SK-N-SH treated with all-trans-retinoic acid at 6 μM for 48 hours (cell line): ENCODE measurements around the gene SLC38A4.

Experiments used
- ATAC-seq: fragments of 200-7000 bp; cut with Tn5 transposase; 3 replicates; pipeline ENCODE4 v1.9.1; 2020; ENCODE audit warnings: mild to moderate bottlenecking, moderate library complexity
- ARNTL ChIP-seq: fragments of 450-650 bp; formaldehyde crosslinking; IDR thresholded peaks from 2 replicates; pipeline ENCODE4 v1.5.0; 2020; ENCODE audit warnings: low read depth, mild to moderate bottlenecking, moderate library complexity, borderline replicate concordance
- BACH2 ChIP-seq: fragments of 250-450 bp; sonication (Bioruptor Pico); IDR thresholded peaks from 2 replicates; pipeline ENCODE4 v1.9.0; 2021; ENCODE audit warnings: mild to moderate bottlenecking, borderline replicate concordance
- CSDC2 ChIP-seq: fragments of 250-450 bp; sonication (Bioruptor Pico); IDR thresholded peaks from 2 replicates; pipeline ENCODE4 v1.5.0; 2020; ENCODE audit warnings: mild to moderate bottlenecking, moderate library complexity
- CSRNP3 ChIP-seq: fragments of 250-450 bp; sonication (Bioruptor Pico); IDR thresholded peaks from 2 replicates; pipeline ENCODE4 v1.5.1; 2021; ENCODE audit warnings: mild to moderate bottlenecking, moderate library complexity
- ESRRG ChIP-seq: fragments of 250-450 bp; sonication (Bioruptor Pico); IDR thresholded peaks from 2 replicates; pipeline ENCODE4 v1.6.1; 2021; ENCODE audit warnings: mild to moderate bottlenecking
- GLIS3 ChIP-seq: fragments of 250-450 bp; sonication (Bioruptor Pico); IDR thresholded peaks from 2 replicates; pipeline ENCODE4 v1.5.0; 2020; ENCODE audit warnings: mild to moderate bottlenecking, moderate library complexity
- OSR1 ChIP-seq: fragments of 250-450 bp; sonication (Bioruptor Pico); IDR thresholded peaks from 2 replicates; pipeline ENCODE4 v1.8.0; 2022; ENCODE audit warnings: moderate library complexity, mild to moderate bottlenecking, inconsistent platforms
- RARB ChIP-seq: fragments of 250-450 bp; sonication (Bioruptor Pico); IDR thresholded peaks from 2 replicates; pipeline ENCODE4 v1.8.0; 2021; ENCODE audit warnings: mild to moderate bottlenecking, moderate library complexity
- SNAI2 ChIP-seq: fragments of 250-450 bp; sonication (Bioruptor Pico); IDR thresholded peaks from 2 replicates; pipeline ENCODE4 v1.5.0; 2020; ENCODE audit warnings: mild to moderate bottlenecking, moderate library complexity
- TCF4 ChIP-seq: fragments of 250-450 bp; sonication (Bioruptor Pico); IDR thresholded peaks from 2 replicates; pipeline ENCODE4 v1.8.0; 2021; ENCODE audit warnings: mild to moderate bottlenecking, moderate library complexity, borderline replicate concordance
- TSHZ2 ChIP-seq: fragments of 250-450 bp; sonication (Bioruptor Pico); IDR thresholded peaks from 2 replicates; pipeline ENCODE4 v1.5.0; 2020; ENCODE audit warnings: mild to moderate bottlenecking, moderate library complexity
- ZC3H10 ChIP-seq: fragments of 250-450 bp; sonication (Bioruptor Pico); IDR thresholded peaks from 2 replicates; pipeline ENCODE4 v1.5.1; 2021; ENCODE audit warnings: mild to moderate bottlenecking, moderate library complexity
- ZFP30 ChIP-seq: fragments of 450-650 bp; formaldehyde crosslinking; IDR thresholded peaks from 2 replicates; pipeline ENCODE4 v1.5.0; 2022; ENCODE audit warnings: mild to moderate bottlenecking, moderate library complexity
- ZNF565 ChIP-seq: fragments of 450-650 bp; formaldehyde crosslinking; conservative IDR thresholded peaks from 2 replicates; pipeline ENCODE4 v1.5.0; 2020; ENCODE audit warnings: low read depth, mild to moderate bottlenecking, moderate library complexity
- ZNF70 ChIP-seq: fragments of 450-650 bp; formaldehyde crosslinking; IDR thresholded peaks from 2 replicates; pipeline ENCODE4 v1.5.0; 2020; ENCODE audit warnings: mild to moderate bottlenecking, moderate library complexity
- ZNF8 ChIP-seq: fragments of 450-650 bp; formaldehyde crosslinking; IDR thresholded peaks from 2 replicates; pipeline ENCODE4 v1.5.0; 2020; ENCODE audit warnings: mild to moderate bottlenecking, moderate library complexity
- TF ChIP-seq, protein P1 (sequence below): fragments of 250-450 bp; sonication (Bioruptor Pico); IDR thresholded peaks from 2 replicates; pipeline ENCODE4 v1.5.1; 2020; ENCODE audit warnings: low read depth, mild to moderate bottlenecking, moderate library complexity
- TF ChIP-seq, protein P2 (sequence below): fragments of 250-450 bp; sonication (Bioruptor Pico); IDR thresholded peaks from 2 replicates; pipeline ENCODE4 v1.8.0; 2020; ENCODE audit warnings: mild to moderate bottlenecking, moderate library complexity, borderline replicate concordance

SLC38A4 gene

GRCh38 chr12:46865311-46865710 lies 39.5 kb upstream of the SLC38A4 start:
- TF ChIP-seq ZNF8 (CRISPR knock-in tag): no peak
- no peak for TF ChIP-seq CSDC2 (CRISPR knock-in tag)
- TF ChIP-seq RARB (CRISPR knock-in tag): no peak
- TF ChIP-seq TCF4 (CRISPR knock-in tag): no peak
- TF ChIP-seq ARNTL: no peak
- TF ChIP-seq, protein P1, sequence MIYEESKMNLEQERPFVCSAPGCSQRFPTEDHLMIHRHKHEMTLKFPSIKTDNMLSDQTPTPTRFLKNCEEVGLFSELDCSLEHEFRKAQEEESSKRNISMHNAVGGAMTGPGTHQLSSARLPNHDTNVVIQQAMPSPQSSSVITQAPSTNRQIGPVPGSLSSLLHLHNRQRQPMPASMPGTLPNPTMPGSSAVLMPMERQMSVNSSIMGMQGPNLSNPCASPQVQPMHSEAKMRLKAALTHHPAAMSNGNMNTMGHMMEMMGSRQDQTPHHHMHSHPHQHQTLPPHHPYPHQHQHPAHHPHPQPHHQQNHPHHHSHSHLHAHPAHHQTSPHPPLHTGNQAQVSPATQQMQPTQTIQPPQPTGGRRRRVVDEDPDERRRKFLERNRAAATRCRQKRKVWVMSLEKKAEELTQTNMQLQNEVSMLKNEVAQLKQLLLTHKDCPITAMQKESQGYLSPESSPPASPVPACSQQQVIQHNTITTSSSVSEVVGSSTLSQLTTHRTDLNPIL (CRISPR knock-in tag): no peak
- TF ChIP-seq ZC3H10 (CRISPR knock-in tag): no peak
- TF ChIP-seq TSHZ2 (CRISPR knock-in tag): no peak
- TF ChIP-seq GLIS3: no peak
- no peak for TF ChIP-seq ZNF565
- TF ChIP-seq BACH2 (CRISPR knock-in tag): no peak
- TF ChIP-seq ESRRG (CRISPR knock-in tag): no peak
- no peak for TF ChIP-seq SNAI2
- no peak for TF ChIP-seq CSRNP3 (CRISPR knock-in tag)
- TF ChIP-seq, all 23 proteins: peak for 0
- ATAC-seq: no peak

DNA sequence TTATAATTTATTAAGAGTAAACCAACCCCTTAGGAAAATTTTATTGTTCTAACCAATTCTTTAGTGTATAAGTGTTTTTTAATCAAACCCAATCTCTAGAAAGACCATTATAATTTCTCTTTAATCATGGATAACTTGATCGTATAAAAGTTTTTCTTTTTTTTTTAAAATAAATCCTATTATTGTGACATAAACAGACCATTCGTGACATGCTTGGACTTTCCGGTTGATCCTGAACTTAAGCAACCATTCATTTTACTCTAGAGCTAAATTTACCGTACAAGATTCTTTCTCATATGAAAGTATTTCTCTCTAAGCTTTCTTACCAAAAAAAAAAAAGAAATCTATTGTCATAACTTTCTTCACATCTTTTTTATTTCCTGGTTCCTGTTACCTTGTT lies 32.6 kb upstream of the SLC38A4 start:
- no peak for ATAC-seq
- TF ChIP-seq ZNF565: no peak
- TF ChIP-seq ZNF8 (CRISPR knock-in tag): no peak
- no peak for TF ChIP-seq RARB (CRISPR knock-in tag)
- no peak for TF ChIP-seq TCF4 (CRISPR knock-in tag)
- TF ChIP-seq ZC3H10 (CRISPR knock-in tag): no peak
- no peak for TF ChIP-seq OSR1 (CRISPR knock-in tag)
- no peak for TF ChIP-seq ZFP30 (CRISPR knock-in tag)
- TF ChIP-seq, protein P2, sequence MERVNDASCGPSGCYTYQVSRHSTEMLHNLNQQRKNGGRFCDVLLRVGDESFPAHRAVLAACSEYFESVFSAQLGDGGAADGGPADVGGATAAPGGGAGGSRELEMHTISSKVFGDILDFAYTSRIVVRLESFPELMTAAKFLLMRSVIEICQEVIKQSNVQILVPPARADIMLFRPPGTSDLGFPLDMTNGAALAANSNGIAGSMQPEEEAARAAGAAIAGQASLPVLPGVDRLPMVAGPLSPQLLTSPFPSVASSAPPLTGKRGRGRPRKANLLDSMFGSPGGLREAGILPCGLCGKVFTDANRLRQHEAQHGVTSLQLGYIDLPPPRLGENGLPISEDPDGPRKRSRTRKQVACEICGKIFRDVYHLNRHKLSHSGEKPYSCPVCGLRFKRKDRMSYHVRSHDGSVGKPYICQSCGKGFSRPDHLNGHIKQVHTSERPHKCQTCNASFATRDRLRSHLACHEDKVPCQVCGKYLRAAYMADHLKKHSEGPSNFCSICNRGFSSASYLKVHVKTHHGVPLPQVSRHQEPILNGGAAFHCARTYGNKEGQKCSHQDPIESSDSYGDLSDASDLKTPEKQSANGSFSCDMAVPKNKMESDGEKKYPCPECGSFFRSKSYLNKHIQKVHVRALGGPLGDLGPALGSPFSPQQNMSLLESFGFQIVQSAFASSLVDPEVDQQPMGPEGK (CRISPR knock-in tag): no peak
- TF ChIP-seq, protein P1 (CRISPR knock-in tag): no peak
- TF ChIP-seq GLIS3: no peak
- no peak for TF ChIP-seq TSHZ2 (CRISPR knock-in tag)

GRCh38 chr12:46857486-46857885 lies 31.7 kb upstream of the SLC38A4 start:
- ATAC-seq: no peak
- TF ChIP-seq CSRNP3 (CRISPR knock-in tag) (no peak), ZNF70 (CRISPR knock-in tag) (no peak)
